ENCODE results near the gene PPP2R2B.

DNA sequence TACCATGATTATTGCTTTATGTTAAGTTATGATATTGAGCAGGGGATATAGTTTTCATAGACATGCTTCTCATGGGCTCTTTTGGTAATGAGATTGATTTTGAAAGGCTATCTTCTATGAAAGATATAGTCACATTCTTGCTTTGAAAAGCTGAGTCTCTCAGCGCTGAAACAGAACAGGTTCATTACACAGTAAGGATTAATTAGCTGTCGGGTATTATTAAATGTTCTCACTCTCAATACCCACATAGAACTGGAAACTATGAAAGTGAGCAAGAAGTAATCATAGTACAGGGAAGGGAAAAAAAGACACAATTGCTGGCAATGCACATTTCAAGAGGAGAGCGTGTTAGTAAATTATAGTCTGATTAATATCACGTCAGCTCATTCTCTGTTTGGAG lies 190.9 kb downstream of the PPP2R2B start:
- no peak for TF ChIP-seq EP300 (IDR thresholded peaks at IDR 0.05; ENCODE audit: low read depth)
- TF ChIP-seq, protein P1, sequence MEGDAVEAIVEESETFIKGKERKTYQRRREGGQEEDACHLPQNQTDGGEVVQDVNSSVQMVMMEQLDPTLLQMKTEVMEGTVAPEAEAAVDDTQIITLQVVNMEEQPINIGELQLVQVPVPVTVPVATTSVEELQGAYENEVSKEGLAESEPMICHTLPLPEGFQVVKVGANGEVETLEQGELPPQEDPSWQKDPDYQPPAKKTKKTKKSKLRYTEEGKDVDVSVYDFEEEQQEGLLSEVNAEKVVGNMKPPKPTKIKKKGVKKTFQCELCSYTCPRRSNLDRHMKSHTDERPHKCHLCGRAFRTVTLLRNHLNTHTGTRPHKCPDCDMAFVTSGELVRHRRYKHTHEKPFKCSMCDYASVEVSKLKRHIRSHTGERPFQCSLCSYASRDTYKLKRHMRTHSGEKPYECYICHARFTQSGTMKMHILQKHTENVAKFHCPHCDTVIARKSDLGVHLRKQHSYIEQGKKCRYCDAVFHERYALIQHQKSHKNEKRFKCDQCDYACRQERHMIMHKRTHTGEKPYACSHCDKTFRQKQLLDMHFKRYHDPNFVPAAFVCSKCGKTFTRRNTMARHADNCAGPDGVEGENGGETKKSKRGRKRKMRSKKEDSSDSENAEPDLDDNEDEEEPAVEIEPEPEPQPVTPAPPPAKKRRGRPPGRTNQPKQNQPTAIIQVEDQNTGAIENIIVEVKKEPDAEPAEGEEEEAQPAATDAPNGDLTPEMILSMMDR (IDR thresholded peaks at IDR 0.05), result no peak

Measured in transverse colon (tissue), 3 donors.